ENCODE results near the gene DDHD1.
A peak's percentile ranks its signal among the peaks of the same experiment; 100 is the strongest.
"Not testable (repeated sequence)": the region's sequence is repeated elsewhere in the genome, so short reads cannot be mapped to it uniquely, and the experiment has no call there.

Gene DDHD1

DNA sequence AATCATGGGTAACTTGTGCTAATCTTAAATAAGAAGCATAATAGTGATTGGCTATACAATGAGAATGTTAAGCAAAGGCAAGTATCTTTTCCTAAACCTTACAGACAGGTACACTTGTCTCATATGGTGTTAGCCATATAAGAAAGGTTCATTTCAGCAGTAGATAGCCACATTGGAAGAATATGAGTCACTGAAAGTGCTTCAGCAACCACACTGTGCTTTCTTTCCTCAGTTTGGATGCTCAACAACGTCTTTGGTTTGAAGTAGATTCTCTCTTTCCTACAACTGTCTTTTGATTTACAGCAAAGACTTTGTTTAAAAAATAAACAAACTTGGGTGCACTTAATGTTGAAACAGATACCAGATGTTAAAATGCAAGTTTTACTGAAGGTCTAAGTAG lies 8.9 kb downstream of the DDHD1 start:
- CTCF ChIA-PET, result no interaction called here
- H3K4me3 Mint-ChIP-seq, result no peak overlapping the region
- peaks cover 64% of the 10 kb centered on the region for H3K4me1 Mint-ChIP-seq
- DNase-seq, result no peak
- no peaks in the 10 kb centered on the region for H3K27me3 Mint-ChIP-seq
- H3K27ac Mint-ChIP-seq, result peak overlapping the region; percentile 45
- H3K36me3 Mint-ChIP-seq, result peaks cover 69% of the 10 kb centered on the region
- peaks cover 33% of the 10 kb centered on the region for H3K9me3 Mint-ChIP-seq

DNA sequence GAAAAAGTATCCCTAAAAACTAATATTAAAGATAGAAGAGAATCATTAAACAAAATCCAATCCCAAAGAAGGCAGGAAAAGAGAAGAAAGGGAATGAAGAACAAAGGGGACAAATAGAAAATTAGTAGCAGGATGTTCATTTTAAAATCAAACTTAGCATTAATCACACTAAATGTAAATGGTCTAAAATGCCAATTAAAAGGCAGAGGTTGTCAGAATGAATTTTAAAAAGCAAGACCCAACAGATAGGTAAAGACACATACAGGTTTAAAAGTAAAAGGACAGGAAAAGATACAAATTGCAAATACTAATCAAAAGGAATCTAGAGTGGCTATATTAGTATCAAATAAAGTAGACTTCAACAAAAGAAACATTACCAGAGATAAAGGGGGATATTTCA lies 12.5 kb downstream of the DDHD1 start:
- H3K27ac Mint-ChIP-seq, result no peak overlapping the region
- CTCF ChIA-PET, result interaction anchor here (1.5 kb wide), 1 partner anchor 12 kb away, joined by 4 read pairs; no protein-coding TSS in a partner anchor
- peaks cover 54% of the 10 kb centered on the region for H3K9me3 Mint-ChIP-seq
- no peaks in the 10 kb centered on the region for H3K27me3 Mint-ChIP-seq
- H3K4me1 Mint-ChIP-seq, result peaks cover 51% of the 10 kb centered on the region
- no peak overlapping the region for H3K4me3 Mint-ChIP-seq
- no peak for DNase-seq
- H3K36me3 Mint-ChIP-seq, result peaks cover 86% of the 10 kb centered on the region

DNA sequence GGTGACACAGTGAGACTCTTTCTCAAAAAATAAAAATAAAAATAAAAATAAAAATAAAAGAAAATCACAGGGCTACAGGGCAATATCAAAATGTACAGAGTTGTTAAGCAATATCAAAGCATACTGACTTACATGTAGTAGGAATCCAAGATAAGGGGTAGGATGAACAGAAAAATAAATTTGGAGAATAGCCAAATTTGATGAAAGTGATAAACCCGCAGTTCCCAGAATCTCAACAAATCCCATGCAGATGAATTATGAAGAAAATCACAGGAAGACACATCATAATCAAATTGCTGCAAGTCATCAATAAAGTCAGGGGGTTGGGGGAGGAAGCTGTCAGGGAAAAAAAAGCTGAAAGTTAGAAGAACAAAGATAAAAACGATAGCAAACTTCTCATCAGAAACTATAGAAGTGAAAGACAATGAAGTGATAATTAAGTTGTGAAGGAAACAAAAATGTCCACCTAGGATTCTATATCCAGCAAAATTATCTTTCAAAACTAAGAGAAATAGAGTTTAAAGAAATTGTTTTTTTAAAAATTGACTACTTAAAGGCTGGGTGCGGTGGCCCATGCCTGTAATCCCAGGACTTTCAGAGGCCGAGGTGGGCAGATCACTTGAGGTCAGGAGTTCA lies 15.4 kb downstream of the DDHD1 start:
- Mint-ChIP-seq H3K4me1 (peaks cover 37% of the 10 kb centered on the region), H3K4me3 (no peak overlapping the region), H3K9me3 (peaks cover 56% of the 10 kb centered on the region), H3K27ac (no peak overlapping the region), H3K27me3 (no peaks in the 10 kb centered on the region), H3K36me3 (peaks cover 73% of the 10 kb centered on the region)
- no peak for DNase-seq
- CTCF ChIA-PET, result no interaction called here

DNA sequence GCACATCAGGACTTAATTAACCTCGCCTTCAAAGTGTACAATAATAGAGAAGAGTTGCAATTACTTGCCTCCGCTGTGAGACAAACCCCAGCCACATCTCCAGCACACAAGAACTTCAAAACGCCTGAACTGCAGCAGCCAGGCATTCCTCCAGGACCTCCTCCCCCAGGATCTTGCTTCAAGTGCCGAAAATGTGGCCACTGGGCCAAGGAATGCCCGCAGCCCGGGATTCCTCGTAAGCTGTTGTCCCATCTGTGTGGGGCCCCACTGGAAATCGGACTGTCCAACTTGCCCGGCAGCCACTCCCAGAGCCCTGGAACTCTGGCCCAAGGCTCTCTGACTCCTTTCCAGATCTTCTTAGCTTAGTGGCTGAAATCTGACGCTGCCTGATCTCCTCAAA lies 22.6 kb downstream of the DDHD1 start:
- H3K27me3 Mint-ChIP-seq, CTCF ChIA-PET, H3K27ac Mint-ChIP-seq, DNase-seq, H3K4me3 Mint-ChIP-seq: not testable (repeated sequence)
- Mint-ChIP-seq H3K4me1 (peaks cover 34% of the 10 kb centered on the region), H3K36me3 (peaks cover 18% of the 10 kb centered on the region), H3K9me3 (peaks cover 12% of the 10 kb centered on the region)

DNA sequence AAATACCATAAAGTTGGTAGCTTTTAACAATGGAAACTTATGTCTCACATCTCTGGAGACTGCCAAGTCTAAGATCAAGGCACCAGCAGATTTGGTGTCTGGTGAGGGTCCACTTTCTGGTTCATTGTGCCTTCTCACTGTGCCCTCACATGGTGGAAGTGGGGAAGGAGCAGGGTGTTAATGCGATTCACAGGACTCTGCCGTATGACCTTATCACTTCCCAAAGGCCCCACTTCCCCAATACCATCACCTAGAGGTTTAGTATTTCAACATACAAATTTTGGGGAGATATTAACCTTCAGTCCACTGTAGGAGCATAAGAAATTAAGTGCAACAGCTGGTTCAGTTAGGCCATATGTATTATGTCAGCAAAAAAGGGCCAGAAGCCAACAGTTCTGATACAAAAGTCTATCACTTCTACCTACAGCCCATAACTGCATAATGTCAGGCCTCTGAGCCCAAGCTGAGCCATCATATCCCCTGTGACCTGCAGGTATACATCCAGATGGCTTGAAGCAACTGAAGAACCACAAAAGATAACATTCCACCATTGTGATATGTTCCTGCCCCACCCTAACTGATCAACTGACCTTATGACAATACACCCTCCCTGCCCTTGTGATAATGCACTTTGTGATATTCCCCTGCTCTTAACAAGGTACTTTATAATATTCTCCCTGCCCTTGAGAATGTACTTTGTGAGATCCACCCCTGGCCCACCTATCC lies 24.7 kb downstream of the DDHD1 start:
- no peak for DNase-seq
- H3K9me3 Mint-ChIP-seq, result peaks cover 3% of the 10 kb centered on the region
- H3K36me3 Mint-ChIP-seq, result peaks cover 9% of the 10 kb centered on the region
- no peak overlapping the region for H3K27ac Mint-ChIP-seq
- H3K27me3 Mint-ChIP-seq, result no peaks in the 10 kb centered on the region
- peaks cover 31% of the 10 kb centered on the region for H3K4me1 Mint-ChIP-seq
- no peak overlapping the region for H3K4me3 Mint-ChIP-seq
- CTCF ChIA-PET, result no interaction called here

DNA sequence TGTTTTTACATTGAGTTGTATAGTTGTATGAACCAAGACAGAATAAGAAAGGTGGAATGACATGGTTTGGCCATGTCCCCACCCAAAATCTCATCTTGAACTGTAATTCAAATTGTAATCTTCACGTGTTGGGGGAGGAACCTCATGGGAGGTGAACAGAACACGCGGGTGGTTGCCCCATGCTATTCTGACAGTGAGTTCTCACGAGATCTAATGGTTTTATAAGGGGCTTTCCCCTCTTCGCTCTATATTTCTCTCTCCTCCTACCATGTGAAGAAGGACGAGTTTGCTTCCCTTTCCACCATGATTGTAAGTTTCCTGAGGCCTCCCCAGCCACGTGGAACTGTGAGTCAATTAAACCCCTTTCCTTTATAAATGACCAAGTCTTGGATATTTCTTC lies 25.3 kb downstream of the DDHD1 start:
- DNase-seq, result no peak
- H3K27ac Mint-ChIP-seq, result peak overlapping the region; percentile 88
- H3K36me3 Mint-ChIP-seq, result peaks cover 11% of the 10 kb centered on the region
- H3K27me3 Mint-ChIP-seq, result no peaks in the 10 kb centered on the region
- peaks cover 3% of the 10 kb centered on the region for H3K9me3 Mint-ChIP-seq
- no peak overlapping the region for H3K4me3 Mint-ChIP-seq
- CTCF ChIA-PET, result interaction anchor here (1.6 kb wide), 1 partner anchor 17 kb away, joined by 6 read pairs; no protein-coding TSS in a partner anchor
- H3K4me1 Mint-ChIP-seq, result peaks cover 32% of the 10 kb centered on the region

DNA sequence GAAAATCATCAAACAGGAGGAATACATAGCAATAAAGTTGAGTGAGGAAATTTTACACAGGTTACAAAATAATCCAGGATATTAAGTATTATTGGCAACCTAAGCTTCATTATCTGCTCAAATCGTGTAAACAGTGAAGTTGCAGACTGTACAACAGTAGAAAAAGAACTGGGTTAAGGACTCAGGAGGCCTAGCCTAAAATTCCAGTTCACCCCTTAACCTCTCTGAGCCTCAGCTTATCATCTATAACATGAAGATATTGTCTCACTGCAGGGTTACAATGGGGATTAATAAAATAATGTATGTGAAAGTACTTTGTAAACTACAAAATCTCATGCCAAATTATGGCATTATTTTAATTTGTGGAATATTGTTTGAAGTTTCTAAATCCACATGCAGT lies 26.0 kb downstream of the DDHD1 start:
- H3K27me3 Mint-ChIP-seq, result no peaks in the 10 kb centered on the region
- peaks cover 13% of the 10 kb centered on the region for H3K36me3 Mint-ChIP-seq
- H3K9me3 Mint-ChIP-seq, result peaks cover 4% of the 10 kb centered on the region
- H3K4me1 Mint-ChIP-seq, result peaks cover 32% of the 10 kb centered on the region
- peak overlapping the region; percentile 88 for H3K27ac Mint-ChIP-seq
- peak overlapping the region; percentile 65 for H3K4me3 Mint-ChIP-seq
- CTCF ChIA-PET, result interaction anchor here (0.7 to 1.6 kb wide), 3 partner anchors 16 to 22 kb away, joined by 3 to 9 read pairs (median 6); no protein-coding TSS in a partner anchor
- DNase-seq, result no peak

DNA sequence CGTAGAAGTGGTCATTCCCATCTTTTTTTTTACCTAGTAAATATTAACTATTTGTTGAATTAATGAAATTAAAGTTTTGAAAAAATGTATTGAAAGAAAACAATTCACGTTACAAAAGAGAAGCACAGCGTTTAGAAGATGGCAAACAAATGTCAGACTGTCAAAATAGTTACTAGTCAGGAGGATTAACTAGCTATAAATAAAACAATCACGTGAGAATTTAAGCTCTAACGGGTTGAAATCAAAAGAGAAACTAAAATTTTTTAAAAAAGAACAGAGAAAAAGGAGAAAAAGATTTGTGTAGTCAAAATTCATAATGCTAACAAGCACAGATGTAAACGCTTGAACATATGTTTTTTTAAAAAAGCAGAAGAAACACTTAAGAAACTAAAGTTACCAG lies 26.4 kb downstream of the DDHD1 start:
- no peaks in the 10 kb centered on the region for H3K27me3 Mint-ChIP-seq
- H3K9me3 Mint-ChIP-seq, result peaks cover 7% of the 10 kb centered on the region
- H3K4me3 Mint-ChIP-seq, result peak overlapping the region; percentile 65
- peak overlapping the region; percentile 88 for H3K27ac Mint-ChIP-seq
- no peak for DNase-seq
- H3K4me1 Mint-ChIP-seq, result peaks cover 32% of the 10 kb centered on the region
- CTCF ChIA-PET, result interaction anchor here (0.7 to 1.6 kb wide), 4 partner anchors 10 to 22 kb away, joined by 3 to 9 read pairs (median 4); no protein-coding TSS in a partner anchor
- peaks cover 17% of the 10 kb centered on the region for H3K36me3 Mint-ChIP-seq

DNA sequence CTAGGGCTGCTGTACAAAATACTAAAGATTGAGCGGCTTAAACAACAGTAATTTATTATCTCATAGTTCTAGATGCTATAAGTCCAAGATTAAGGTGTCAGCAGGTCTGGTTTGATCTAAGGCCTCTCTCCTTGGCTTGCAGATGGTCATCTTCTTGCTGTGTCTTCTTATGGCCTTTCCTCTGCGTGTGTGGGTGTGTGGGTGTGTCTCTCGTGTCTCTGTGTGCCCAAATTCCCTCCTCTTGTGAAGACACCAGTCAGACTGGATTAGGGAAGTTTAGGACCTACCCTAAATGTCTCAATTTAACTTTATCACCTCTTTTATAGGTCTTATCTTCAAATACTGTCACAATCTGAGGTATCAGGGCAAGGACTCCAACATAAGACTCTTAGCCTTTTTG lies 28.3 kb downstream of the DDHD1 start:
- CTCF ChIA-PET, result interaction anchor here (1.0 kb wide), 2 partner anchors 14 to 16 kb away, joined by 3 read pairs; no protein-coding TSS in a partner anchor
- H3K4me3 Mint-ChIP-seq, result no peak overlapping the region
- H3K4me1 Mint-ChIP-seq, result peaks cover 35% of the 10 kb centered on the region
- DNase-seq, result no peak
- no peaks in the 10 kb centered on the region for H3K27me3 Mint-ChIP-seq
- H3K9me3 Mint-ChIP-seq, result peaks cover 12% of the 10 kb centered on the region
- peaks cover 33% of the 10 kb centered on the region for H3K36me3 Mint-ChIP-seq
- H3K27ac Mint-ChIP-seq, result no peak overlapping the region

DNA sequence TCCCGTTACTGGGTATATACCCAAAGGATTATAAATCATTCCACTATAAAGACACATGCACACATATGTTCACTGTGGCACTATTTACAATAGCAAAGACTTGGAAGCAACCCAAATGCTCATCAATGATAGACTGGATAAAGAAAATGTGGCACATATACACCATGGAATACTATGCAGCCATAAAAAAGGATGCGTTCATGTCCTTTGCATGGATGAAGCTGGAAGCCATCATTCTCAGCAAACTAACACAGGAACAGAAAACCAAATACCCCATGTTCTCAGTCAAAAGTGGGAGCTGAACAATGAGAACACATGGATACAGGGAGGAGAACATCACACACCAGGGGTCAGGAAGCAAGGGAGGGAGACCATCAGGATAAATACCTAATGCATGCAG lies 31.7 kb downstream of the DDHD1 start:
- DNase-seq, H3K27ac Mint-ChIP-seq, CTCF ChIA-PET, H3K4me3 Mint-ChIP-seq, H3K27me3 Mint-ChIP-seq: not testable (repeated sequence)
- peaks cover 16% of the 10 kb centered on the region for H3K9me3 Mint-ChIP-seq
- H3K36me3 Mint-ChIP-seq, result peaks cover 53% of the 10 kb centered on the region
- peaks cover 45% of the 10 kb centered on the region for H3K4me1 Mint-ChIP-seq

DNA sequence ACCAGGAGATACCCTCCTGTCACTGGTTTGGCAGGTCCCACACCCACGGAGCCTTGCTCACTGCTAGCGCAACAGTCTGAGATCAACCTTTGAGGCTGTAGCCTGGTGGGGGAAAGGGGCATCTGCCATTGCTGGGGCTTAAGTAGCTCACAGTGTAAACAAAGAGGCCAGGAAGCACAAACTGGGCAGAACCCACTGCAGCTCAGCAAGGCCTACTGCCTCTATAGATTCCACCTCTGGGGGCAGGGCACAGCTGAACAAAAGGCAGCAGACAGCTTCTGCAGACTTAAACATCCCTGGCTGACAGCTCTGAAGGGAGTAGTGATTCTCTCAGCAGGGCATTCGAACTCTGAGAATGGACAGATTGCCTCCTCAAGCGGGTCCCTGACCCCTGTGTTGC lies 35.6 kb downstream of the DDHD1 start:
- peaks cover 59% of the 10 kb centered on the region for H3K4me1 Mint-ChIP-seq
- not testable (repeated sequence) for H3K27me3 Mint-ChIP-seq

DNA sequence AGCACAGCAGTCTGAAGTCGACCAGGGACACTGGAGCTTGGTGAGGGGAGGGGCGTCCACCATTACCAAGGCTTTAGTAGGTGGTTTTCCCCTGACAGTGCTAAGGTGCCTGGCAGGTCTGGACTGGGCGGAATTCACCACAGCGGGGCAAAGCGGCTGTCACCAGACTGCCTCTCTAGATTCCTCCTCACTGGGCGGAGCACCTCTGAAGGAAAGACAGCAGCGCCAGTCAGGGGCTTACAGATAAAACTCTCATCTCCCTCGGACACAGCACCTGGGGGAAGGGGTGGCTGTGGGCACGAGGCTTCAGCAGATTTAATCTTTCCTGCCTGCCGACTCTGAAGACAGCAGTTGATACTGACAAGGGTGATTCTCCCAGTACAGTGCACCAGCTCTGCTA lies 39.1 kb downstream of the DDHD1 start:
- Mint-ChIP-seq H3K36me3 (peaks cover 38% of the 10 kb centered on the region), H3K4me1 (peaks cover 48% of the 10 kb centered on the region), H3K27ac (no peak overlapping the region), H3K4me3 (no peak overlapping the region), H3K27me3 (no peaks in the 10 kb centered on the region), H3K9me3 (peaks cover 23% of the 10 kb centered on the region)
- CTCF ChIA-PET, result no interaction called here
- DNase-seq, result no peak

More for the DNA sequence above, 35.6 kb downstream of the DDHD1 start:
- DNase-seq, H3K27ac Mint-ChIP-seq, H3K4me3 Mint-ChIP-seq: not testable (repeated sequence)
- H3K36me3 Mint-ChIP-seq, result peaks cover 68% of the 10 kb centered on the region
- H3K9me3 Mint-ChIP-seq, result peaks cover 32% of the 10 kb centered on the region
- CTCF ChIA-PET, result interaction anchor here (0.6 to 1.8 kb wide), 4 partner anchors 8 to 41 kb away, joined by 3 to 6 read pairs (median 5); partner anchors contain the start of gene DDHD1

DNA sequence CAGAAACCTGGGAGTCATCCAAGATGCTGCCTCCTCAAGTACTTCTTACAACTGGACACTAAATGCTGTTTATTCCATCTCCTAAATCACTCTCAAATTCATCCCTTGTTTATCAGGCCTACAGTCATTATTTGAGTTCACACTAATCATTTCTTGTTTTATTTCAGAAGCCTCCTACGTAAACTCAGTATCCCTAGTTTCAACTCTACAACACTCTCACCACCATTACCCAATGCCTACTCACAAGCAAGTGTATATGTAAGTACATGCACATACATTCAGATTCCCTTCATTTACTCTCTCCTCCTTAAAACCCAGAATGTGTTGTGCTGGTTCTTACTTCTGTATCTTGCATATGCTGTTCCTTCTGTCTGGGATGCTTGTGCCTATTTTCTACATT lies 43.0 kb downstream of the DDHD1 start:
- no peaks in the 10 kb centered on the region for H3K27me3 Mint-ChIP-seq
- peaks cover 5% of the 10 kb centered on the region for H3K9me3 Mint-ChIP-seq
- no peak overlapping the region for H3K27ac Mint-ChIP-seq
- H3K36me3 Mint-ChIP-seq, result peaks cover 24% of the 10 kb centered on the region
- CTCF ChIA-PET, result interaction anchor here (1.0 to 3.7 kb wide), 6 partner anchors 8 to 55 kb away, joined by 3 to 31 read pairs (median 10); partner anchors contain the start of gene DDHD1
- no peak overlapping the region for H3K4me3 Mint-ChIP-seq
- H3K4me1 Mint-ChIP-seq, result peaks cover 14% of the 10 kb centered on the region
- DNase-seq, result no peak

DNA sequence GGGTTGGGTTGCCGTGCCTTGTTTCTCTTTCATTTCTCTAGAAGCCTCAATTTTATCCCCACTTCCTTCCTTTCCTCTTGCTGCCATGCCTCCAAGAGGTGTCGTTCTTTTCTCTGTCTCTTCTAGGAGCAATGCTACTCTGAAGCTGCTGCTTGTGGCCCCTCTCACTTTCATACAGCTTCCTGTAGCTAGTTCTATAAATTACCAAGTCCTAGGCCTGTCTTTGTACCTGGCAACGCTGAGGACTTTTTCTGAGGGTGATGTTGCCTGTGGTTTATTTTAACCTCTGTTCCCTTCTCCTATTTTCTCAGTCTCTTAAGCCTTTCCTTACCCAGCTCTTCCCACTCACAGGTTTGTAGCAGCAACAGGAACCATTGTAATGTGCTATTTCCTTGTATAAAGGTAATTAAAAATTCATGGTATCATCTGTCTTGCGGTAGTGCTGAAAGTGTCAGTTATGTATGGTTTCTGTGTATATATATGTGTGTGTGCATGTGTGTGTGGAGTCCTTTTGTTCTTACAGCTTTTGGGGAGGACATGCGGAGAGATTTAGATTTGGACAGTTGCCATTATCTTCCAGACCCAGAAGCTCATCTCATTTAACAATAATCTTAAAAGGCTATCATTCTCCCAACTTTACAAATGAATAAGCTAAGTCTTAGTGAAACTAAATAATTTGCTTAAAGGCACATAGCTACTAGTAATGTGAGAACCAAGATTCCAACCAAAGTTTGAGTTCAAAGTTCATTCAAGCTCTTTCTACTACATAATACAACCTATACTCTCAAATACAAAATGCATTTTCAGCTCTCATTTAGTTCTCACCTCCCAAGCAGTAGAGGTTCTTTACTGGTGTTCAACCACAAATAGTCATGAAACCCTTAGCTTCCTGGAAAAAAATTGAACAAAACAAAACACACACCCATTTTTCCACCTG lies 43.8 kb downstream of the DDHD1 start:
- H3K27ac Mint-ChIP-seq, result no peak overlapping the region
- peak; percentile 83 for DNase-seq
- peaks cover 1% of the 10 kb centered on the region for H3K9me3 Mint-ChIP-seq
- H3K36me3 Mint-ChIP-seq, result peaks cover 19% of the 10 kb centered on the region
- H3K4me1 Mint-ChIP-seq, result peaks cover 9% of the 10 kb centered on the region
- no peak overlapping the region for H3K4me3 Mint-ChIP-seq
- no peaks in the 10 kb centered on the region for H3K27me3 Mint-ChIP-seq
- CTCF ChIA-PET, result interaction anchor here (0.6 to 3.7 kb wide), 7 partner anchors 8 to 71 kb away, joined by 3 to 31 read pairs (median 9); partner anchors contain the start of gene DDHD1

Measured in activated naive CD4-positive, alpha-beta T cell treated with anti-CD3 and anti-CD28 coated beads, Interleukin-2, amount 10 ng/mL, durations not matched to agents 7 days and 5 days (primary cell).